ENCODE measurements around the gene CAPN15.

CAPN15 gene

GRCh38 chr16:580141-580945 lies 52.8 kb downstream of the CAPN15 start:
- DNase-seq: no peak

GRCh38 chr16:580946-581498 lies 53.5 kb downstream of the CAPN15 start:
- no peak for DNase-seq

DNA sequence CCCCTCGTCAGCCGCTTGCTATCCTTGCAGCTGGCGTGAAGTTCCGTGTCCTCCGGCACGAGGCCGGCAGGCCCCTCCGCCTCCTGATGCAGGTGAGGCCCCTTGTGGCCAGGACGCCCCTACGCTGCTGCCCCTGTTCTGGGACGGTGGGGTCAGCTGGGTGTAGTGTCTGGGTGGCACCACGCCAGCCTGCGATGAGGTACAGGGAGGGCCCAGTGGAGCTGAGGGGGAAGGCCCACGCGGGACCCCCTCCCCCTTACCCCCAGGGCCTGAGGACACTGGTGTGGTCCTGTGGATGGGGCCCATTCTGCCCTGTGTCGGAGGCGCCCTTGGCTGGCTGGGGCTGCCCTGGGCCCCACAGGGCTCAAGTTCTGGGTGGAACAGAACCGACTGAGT lies 54.7 kb downstream of the CAPN15 start:
- DNase-seq: no peak

DNA sequence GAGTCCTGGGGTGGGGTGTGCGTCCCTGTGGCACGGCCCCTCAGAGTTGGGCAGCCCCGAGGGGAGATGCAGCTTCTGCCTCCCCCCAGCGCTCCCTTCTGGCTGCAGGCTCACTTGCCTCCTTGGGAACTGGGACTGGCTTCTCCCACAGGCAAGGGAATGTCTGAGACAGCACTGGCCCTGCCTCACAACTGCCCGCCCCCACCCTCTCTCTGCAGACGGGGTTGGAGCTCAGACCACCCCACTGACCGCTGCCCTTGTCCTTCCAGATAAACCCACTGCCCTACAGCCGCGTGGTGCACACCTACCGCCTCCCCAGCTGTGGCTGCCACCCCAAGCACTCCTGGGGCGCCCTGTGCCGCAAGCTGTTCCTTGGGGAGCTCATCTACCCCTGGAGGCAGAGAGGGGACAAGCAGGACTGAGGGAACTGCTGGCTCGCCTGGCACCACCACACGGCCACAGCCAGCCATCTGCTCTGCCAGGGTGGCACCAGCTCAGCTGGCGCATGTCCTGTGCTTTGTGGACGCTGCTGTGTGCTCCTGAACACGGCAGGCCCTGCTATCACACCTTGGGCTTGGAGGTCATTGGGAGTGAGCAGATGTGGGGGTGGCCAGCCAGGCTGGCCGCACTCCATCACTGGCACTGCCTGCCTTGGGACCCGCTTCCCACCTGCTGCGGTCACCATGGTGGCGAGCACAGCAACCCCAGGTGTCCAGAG lies 55.3 kb downstream of the CAPN15 start:
- DNase-seq: no peak

GRCh38 chr16:583470-583814 lies 55.9 kb downstream of the CAPN15 start:
- no peak for DNase-seq

DNA sequence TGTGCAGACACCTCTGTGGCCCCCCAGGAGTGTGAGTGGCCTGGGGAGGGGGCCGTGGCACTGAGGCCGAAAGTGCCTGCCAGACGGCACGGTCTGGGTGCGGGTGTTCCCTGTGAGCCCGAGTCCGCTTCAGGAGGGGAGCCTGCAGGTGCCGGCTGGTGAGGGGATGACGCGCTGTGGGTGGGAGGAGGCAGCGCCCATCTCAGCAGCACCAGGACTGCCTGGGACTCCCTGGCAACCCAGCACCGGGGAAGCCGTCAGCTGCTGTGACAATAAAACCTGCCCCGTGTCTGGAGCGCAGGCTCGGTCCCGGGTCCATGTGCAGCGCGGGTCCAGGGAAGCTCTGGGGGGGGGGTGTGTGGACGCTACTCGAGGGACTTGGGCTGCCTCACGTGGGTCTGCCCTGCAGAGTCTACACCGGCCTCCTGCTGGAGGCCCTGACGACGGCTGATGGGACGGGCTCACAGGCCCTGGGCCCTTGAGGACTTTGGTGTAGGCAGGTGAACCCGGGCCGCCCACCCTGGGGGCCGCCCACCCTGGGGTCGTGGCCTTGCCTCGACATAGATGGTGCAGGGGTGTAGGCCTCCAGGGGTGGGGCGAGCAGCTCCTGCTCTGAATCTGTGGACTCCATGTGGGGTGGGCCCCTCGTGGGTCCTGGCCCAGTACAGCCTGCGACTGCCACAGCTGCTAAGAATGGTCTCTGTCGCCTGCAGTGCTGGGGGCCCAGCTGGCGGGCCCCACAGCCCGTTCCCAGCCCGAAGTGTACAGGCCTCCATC lies 56.5 kb downstream of the CAPN15 start:
- no peak for DNase-seq

GRCh38 chr16:585351-585750 lies 57.8 kb downstream of the CAPN15 start:
- no peak for DNase-seq

GRCh38 chr16:586047-586644 lies 58.6 kb downstream of the CAPN15 start:
- no peak for DNase-seq

- DNase-seq: no peak
These were observed 59.4 kb downstream of the CAPN15 start for GRCh38 chr16:586645-587590.

DNA sequence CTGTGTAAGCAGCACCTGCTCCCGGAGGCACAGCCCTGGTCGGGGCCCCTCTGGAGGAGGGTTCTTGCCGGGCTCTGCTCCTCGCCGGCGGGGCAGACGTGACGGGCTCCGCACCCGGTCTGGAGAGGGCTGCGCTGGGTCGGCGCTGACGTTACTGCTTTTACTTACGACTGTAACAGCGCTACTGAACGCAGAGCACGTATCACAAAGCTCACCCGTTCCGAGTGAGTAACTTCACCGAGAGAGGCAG lies 61.1 kb downstream of the CAPN15 start:
- DNase-seq: peak; percentile 56 to 72

DNA sequence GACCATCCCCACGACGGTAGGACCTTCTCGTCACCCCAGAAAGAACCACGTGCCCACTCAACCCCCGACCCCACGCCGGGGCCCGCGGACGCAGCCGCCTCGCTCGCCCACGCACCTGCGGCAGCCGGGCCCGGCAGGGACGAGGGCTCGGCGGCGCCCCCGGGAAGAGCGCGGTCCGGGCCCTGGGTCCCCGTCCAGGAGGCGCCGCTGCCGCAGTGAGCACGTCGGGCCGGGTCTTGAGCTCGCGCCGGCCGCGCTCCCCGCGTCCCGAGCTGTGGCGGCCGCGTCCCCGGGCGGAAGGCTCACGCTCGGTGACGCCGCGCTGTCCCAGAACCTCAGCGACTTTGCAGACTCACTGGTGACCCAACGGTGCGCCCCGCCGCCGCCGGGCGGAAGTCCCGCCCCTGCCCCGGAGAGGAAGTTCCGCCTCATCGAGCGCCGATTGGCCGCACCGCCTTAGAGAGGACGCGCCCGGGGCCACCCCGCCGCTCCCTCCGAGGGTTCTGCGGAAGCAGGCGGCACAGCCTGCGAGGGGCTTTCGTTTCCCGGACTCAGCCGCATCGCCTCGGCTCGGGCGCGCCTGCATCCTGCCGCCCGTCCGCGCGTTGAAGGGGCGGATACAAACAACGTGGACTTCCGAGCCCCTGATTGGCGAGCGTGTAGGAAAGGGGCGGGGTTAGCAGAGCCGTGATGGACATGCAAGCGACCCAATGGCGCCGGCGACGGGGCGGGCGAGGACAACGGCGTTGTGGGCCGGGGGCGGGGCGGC lies 61.6 kb downstream of the CAPN15 start:
- peak; percentile 96 to 98 for DNase-seq

DNA sequence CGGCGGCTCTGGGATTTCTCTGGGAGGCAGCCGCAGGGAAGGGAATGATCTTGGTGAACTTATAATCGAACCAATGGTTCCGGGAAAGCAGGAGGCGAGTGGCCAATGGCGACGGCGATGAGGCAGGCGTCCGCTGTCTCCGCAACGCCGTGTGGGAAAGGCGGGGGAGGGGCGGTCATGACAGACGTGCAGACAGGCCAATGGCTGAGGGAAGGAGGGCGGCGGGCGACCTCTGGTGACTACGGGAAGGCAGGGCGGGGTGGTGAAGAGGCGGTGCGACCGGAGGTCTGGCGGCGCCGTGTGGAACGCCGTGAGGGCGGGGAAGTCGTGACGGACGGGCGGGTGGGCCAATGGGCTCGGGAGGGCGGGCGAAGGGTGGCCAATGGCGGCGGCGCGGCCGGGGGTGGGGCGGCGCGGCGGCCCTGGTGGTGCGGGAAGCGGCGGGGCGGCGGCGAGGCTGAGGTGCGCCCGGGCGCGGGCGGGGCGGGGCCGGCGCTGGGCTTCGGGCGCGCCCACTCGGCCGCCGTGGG lies 62.2 kb downstream of the CAPN15 start, which contains the start of gene RAB40C:
RAB40C (plus strand) TSS at position 409 of the 530 bp plus-strand sequence. CDS start 226 bp downstream, outside the sequence.
- peak; percentile 99 for DNase-seq

- DNase-seq: no peak
These were observed 62.8 kb downstream of the CAPN15 start for GRCh38 chr16:590188-590814.

DNA sequence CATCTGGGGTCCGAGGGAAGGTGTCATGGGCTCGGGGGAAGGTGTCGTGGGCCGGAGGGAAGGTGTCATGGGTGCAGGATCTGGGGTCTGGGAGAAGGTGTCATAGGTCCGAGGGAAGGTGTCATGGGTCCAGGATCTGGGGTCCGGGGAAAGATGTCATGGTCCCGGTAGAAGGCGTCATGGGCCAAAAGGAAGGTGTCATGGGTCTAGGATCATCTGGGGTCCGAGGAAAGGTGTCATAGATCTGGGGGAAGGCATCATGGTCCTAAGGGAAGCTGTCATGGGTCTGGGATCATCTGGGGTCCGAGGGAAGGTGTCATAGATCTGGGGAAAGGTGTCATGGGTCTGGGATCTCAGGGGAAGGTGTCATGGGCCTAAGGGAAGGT lies 63.3 kb downstream of the CAPN15 start:
- DNase-seq: no peak

GRCh38 chr16:591231-591630 lies 63.7 kb downstream of the CAPN15 start:
- no peak for DNase-seq

GRCh38 chr16:591892-592517 lies 64.5 kb downstream of the CAPN15 start:
- no peak for DNase-seq

- DNase-seq: peak in 1 of 2 donors; percentile 37
These were observed 65.2 kb downstream of the CAPN15 start for GRCh38 chr16:592518-593306.

GRCh38 chr16:593406-593805 lies 65.9 kb downstream of the CAPN15 start:
- DNase-seq: no peak

DNA sequence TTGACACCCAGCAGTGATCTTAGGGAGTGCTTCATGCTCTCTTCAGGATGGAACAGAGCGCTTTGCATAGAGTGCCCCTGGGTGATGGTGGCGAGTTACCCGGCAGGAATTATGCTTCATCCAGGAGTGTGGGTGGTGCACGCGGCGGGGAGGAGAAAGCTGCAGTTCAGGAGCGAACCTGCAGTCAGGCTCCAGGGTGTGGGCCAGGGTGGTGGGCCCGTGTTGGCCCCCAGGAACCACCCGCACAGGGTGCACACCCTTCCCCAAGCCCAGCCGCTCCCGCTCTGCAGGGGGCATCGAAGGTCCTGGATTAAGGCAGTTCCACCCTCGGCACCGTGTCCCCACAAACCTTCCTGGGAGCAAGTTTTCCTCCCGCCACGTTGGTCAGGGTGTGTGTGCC lies 66.3 kb downstream of the CAPN15 start:
- no peak for DNase-seq

Measured in CD4-positive, alpha-beta T cell treated with Interleukin-1 beta for 1 hour (primary cell).